H9 (cell line): Measurements from ENCODE around the gene NKD2. TPM values are rescaled to one million over a fixed set of nuclear protein-coding genes. Genes with fewer than 3 reads are reported as not detected.

Source experiments
- DNase-seq: peaks from one replicate; pipeline ENCODE4 v3.0.0-alpha.2; 2017
- H2AFZ ChIP-seq: one replicate; pipeline ENCODE4 v1.6.1; 2013; ENCODE audit warnings: mild to moderate bottlenecking, low read length, control low read depth, moderate library complexity
- H2AK5ac ChIP-seq: 2 replicates; pipeline ENCODE4 v1.6.1; 2013; ENCODE audit warnings: low read length, control low read depth, mixed read lengths; ENCODE audit not compliant: insufficient read length
- H2BK120ac ChIP-seq: one replicate; pipeline ENCODE4 v1.6.1; 2013; ENCODE audit warnings: low read depth, mild to moderate bottlenecking, low read length, control low read depth, inconsistent platforms; ENCODE audit not compliant: poor library complexity, severe bottlenecking
- H2BK12ac ChIP-seq: 2 replicates; pipeline ENCODE4 v1.6.1; 2013; ENCODE audit warnings: low read length, control low read depth, mixed read lengths, low read depth; ENCODE audit not compliant: insufficient read length
- H2BK15ac ChIP-seq: 2 replicates; pipeline ENCODE4 v1.6.1; 2013; ENCODE audit warnings: low read depth, low read length, control low read depth
- H2BK20ac ChIP-seq: one replicate; pipeline ENCODE4 v1.6.1; 2013; ENCODE audit warnings: low read depth, mild to moderate bottlenecking, low read length, control low read depth, inconsistent platforms; ENCODE audit not compliant: poor library complexity, severe bottlenecking
- H2BK5ac ChIP-seq: 2 replicates; pipeline ENCODE4 v1.6.1; 2013; ENCODE audit warnings: low read length, control low read depth, mixed read lengths; ENCODE audit not compliant: insufficient read length
- H3K14ac ChIP-seq: 2 replicates; pipeline ENCODE4 v1.6.1; 2013; ENCODE audit warnings: low read length, control low read depth; ENCODE audit not compliant: insufficient read depth
- H3K18ac ChIP-seq: 2 replicates; pipeline ENCODE4 v1.6.1; 2013; ENCODE audit warnings: low read depth, mild to moderate bottlenecking, mixed read lengths, low read length, control low read depth; ENCODE audit not compliant: insufficient read length
- H3K23ac ChIP-seq: 2 replicates; pipeline ENCODE4 v1.6.1; 2013; ENCODE audit warnings: low read length, control low read depth, mixed read lengths, low read depth; ENCODE audit not compliant: insufficient read length
- H3K23me2 ChIP-seq: 2 replicates; pipeline ENCODE4 v1.6.1; 2013; ENCODE audit warnings: low read depth, mild to moderate bottlenecking, mixed read lengths, low read length, control low read depth; ENCODE audit not compliant: insufficient read length, poor library complexity, severe bottlenecking
- H3K27ac ChIP-seq: 2 replicates; pipeline ENCODE4 v1.5.1; 2013; ENCODE audit warnings: low read length, control low read depth, mixed read lengths, low read depth; ENCODE audit not compliant: insufficient read length
- H3K27me3 ChIP-seq: 2 replicates; pipeline ENCODE4 v1.6.1; 2013; ENCODE audit warnings: low read length, control low read depth, inconsistent platforms; ENCODE audit not compliant: insufficient read depth
- H3K4ac ChIP-seq: 2 replicates; pipeline ENCODE4 v1.6.1; 2013; ENCODE audit warnings: low read depth, mild to moderate bottlenecking, control low read depth, inconsistent platforms, low read length, moderate library complexity
- H3K4me1 ChIP-seq: 2 replicates; pipeline ENCODE4 v1.6.1; 2013; ENCODE audit warnings: low read length, control low read depth, inconsistent platforms; ENCODE audit not compliant: insufficient read depth
- H3K4me2 ChIP-seq: 2 replicates; pipeline ENCODE4 v1.6.1; 2013; ENCODE audit warnings: low read length, control low read depth, mixed read lengths; ENCODE audit not compliant: insufficient read length, insufficient read depth
- H3K56ac ChIP-seq: 2 replicates; pipeline ENCODE4 v1.6.1; 2013; ENCODE audit warnings: low read depth, mild to moderate bottlenecking, mixed read lengths, low read length, control low read depth; ENCODE audit not compliant: insufficient read length
- H3K79me1 ChIP-seq: 2 replicates; pipeline ENCODE4 v1.6.1; 2013; ENCODE audit warnings: low read depth, mild to moderate bottlenecking, moderate library complexity, low read length, control low read depth, inconsistent platforms; ENCODE audit not compliant: insufficient read depth, poor library complexity, severe bottlenecking
- H3K79me2 ChIP-seq: 2 replicates; pipeline ENCODE4 v1.6.1; 2013; ENCODE audit warnings: low read length, control low read depth, inconsistent platforms; ENCODE audit not compliant: insufficient read depth
- H3K9ac ChIP-seq: 2 replicates; pipeline ENCODE4 v1.6.1; 2013; ENCODE audit warnings: low read length, control low read depth, mixed read lengths; ENCODE audit not compliant: insufficient read length; ENCODE audit errors: extremely low read depth
- H3K9me3 ChIP-seq: one replicate; pipeline ENCODE4 v1.6.1; 2013; ENCODE audit warnings: low read depth, low read length, inconsistent platforms; ENCODE audit not compliant: control insufficient read depth
- H3T11ph ChIP-seq: one replicate; pipeline ENCODE4 v1.6.1; 2013; ENCODE audit warnings: mild to moderate bottlenecking, low read length, control low read depth, inconsistent platforms
- H4K20me1 ChIP-seq: one replicate; pipeline ENCODE4 v1.6.1; 2013; ENCODE audit not compliant: control insufficient read depth, insufficient read length, insufficient read depth
- H4K5ac ChIP-seq: 2 replicates; pipeline ENCODE4 v1.6.1; 2013; ENCODE audit warnings: low read depth, mild to moderate bottlenecking, mixed read lengths, low read length, control low read depth; ENCODE audit not compliant: insufficient read length
- H4K8ac ChIP-seq: replicated peaks from 2 replicates; pipeline ENCODE4 v1.6.1; 2013; ENCODE audit warnings: low read length, control low read depth, mixed read lengths, low read depth; ENCODE audit not compliant: insufficient read length
- H4K91ac ChIP-seq: 2 replicates; pipeline ENCODE4 v1.6.1; 2013; ENCODE audit warnings: low read depth, mild to moderate bottlenecking, moderate library complexity, mixed read lengths, low read length, control low read depth; ENCODE audit not compliant: insufficient read length
- H3K27ac Mint-ChIP-seq, 3 experiments: 2 replicates in 2 of 3; 3 replicates in 1 of 3; pipeline ENCODE4 v1.8.0; 2020 to 2021; ENCODE audit warnings: mixed read lengths in 3 of 3, mild to moderate bottlenecking in 1 of 3, moderate library complexity in 1 of 3
- H3K27me3 Mint-ChIP-seq: 2 replicates; pipeline ENCODE4 v1.8.0; 2021; ENCODE audit warnings: low read depth, mild to moderate bottlenecking, moderate library complexity, mixed read lengths
- H3K36me3 Mint-ChIP-seq, 3 experiments: 2 replicates in 2 of 3; 3 replicates in 1 of 3; pipeline ENCODE4 v1.8.0; 2020 to 2021; ENCODE audit warnings: low read depth in 3 of 3, mixed read lengths in 3 of 3; ENCODE audit not compliant: insufficient read depth in 1 of 3
- H3K4me1 Mint-ChIP-seq, 2 experiments: 2 replicates each; pipeline ENCODE4 v1.8.0; 2020; ENCODE audit warnings: mixed read lengths in 2 of 2
- H3K4me3 Mint-ChIP-seq, 2 experiments: 2 replicates in 1 of 2; 3 replicates in 1 of 2; pipeline ENCODE4 v1.8.0; 2020 to 2021; ENCODE audit warnings: mild to moderate bottlenecking in 2 of 2, mixed read lengths in 2 of 2, moderate library complexity in 1 of 2
- H3K9me3 Mint-ChIP-seq, 2 experiments: 2 replicates in 1 of 2; 3 replicates in 1 of 2; pipeline ENCODE4 v1.8.0; 2020; ENCODE audit warnings: mild to moderate bottlenecking in 2 of 2, mixed read lengths in 2 of 2, moderate library complexity in 1 of 2
- WGBS: extraction: QIAGEN DNeasy Blood & Tissue Kit; methylation state at CpG from one replicate; pipeline ENCODE4 v1.1.7; 2013; ENCODE audit warnings: missing lambda C conversion rate, low lambda C conversion rate, mixed read lengths; ENCODE audit not compliant: insufficient read length; ENCODE audit errors: extremely low coverage; 5-methylcytosine and 5-hydroxymethylcytosine counted together
- total RNA-seq: library from RNA; stranded (reverse); gene quantifications from 2 replicates; pipeline ENCODE4 v1.2.1, GENCODE V29; 2021
- TF ChIP-seq, protein P1 (sequence below): fragments of 200-600 bp; sonication (generic); conservative IDR thresholded peaks from 3 replicates; pipeline ENCODE4 v1.8.0; 2021; ENCODE audit warnings: antibody characterized with exemption, mild to moderate bottlenecking

Gene NKD2
- total RNA-seq, 1 experiment from 2014 or later, result 7.3 TPM

DNA sequence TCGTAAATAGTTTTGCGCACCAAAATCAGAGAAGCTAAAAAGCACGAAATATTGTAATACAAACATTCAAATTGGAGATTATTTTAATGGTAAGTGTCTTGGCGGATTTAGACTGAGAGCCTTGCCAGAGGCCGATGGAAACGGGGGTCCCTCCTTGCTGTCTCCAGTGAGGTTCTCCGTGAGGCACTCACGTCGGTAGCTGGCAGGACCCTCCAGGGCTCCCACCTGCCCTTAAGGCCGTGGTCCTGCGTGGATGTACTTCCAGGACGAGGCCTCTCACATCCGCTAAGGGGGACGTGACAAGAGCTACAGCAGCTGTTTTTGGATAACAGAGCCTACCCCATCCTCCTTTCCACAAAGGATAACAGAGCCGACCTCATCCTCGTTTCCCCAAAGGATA lies 7.9 kb downstream of the NKD2 start:
- no peak overlapping the region for H3K18ac ChIP-seq
- no peak overlapping the region; a peak in 1 of 5 replicates for H3K4me3 Mint-ChIP-seq
- H3K36me3 Mint-ChIP-seq, result no peaks in the 10 kb centered on the region

More for the DNA sequence above, 7.9 kb downstream of the NKD2 start:
- H3K27ac ChIP-seq, result no peak overlapping the region
- DNase-seq, result no peak
- H4K8ac ChIP-seq, result no peak overlapping the region
- H3K4me2 ChIP-seq, result no peak overlapping the region
- H3K56ac ChIP-seq, result no peak overlapping the region
- H2AK5ac ChIP-seq, result no peak overlapping the region
- Mint-ChIP-seq H3K27me3 (no peaks in the 10 kb centered on the region), H3K9me3 (no peaks in the 10 kb centered on the region; a peak in 1 of 5 replicates), H3K4me1 (peaks cover 12 to 17% of the 10 kb centered on the region in 2 experiments), H3K27ac (no peak overlapping the region)
- no peaks in the 10 kb centered on the region for H3K79me1 ChIP-seq
- TF ChIP-seq, protein P1, sequence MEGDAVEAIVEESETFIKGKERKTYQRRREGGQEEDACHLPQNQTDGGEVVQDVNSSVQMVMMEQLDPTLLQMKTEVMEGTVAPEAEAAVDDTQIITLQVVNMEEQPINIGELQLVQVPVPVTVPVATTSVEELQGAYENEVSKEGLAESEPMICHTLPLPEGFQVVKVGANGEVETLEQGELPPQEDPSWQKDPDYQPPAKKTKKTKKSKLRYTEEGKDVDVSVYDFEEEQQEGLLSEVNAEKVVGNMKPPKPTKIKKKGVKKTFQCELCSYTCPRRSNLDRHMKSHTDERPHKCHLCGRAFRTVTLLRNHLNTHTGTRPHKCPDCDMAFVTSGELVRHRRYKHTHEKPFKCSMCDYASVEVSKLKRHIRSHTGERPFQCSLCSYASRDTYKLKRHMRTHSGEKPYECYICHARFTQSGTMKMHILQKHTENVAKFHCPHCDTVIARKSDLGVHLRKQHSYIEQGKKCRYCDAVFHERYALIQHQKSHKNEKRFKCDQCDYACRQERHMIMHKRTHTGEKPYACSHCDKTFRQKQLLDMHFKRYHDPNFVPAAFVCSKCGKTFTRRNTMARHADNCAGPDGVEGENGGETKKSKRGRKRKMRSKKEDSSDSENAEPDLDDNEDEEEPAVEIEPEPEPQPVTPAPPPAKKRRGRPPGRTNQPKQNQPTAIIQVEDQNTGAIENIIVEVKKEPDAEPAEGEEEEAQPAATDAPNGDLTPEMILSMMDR, result no peak
- H4K5ac ChIP-seq, result no peak overlapping the region
- H2BK5ac ChIP-seq, result no peak overlapping the region
- no peak overlapping the region for H2BK15ac ChIP-seq
- no peak overlapping the region for H3T11ph ChIP-seq
- H3K9ac ChIP-seq, result no peak overlapping the region
- no peaks in the 10 kb centered on the region for H3K9me3 ChIP-seq
- H2BK12ac ChIP-seq, result no peak overlapping the region
- H2BK20ac ChIP-seq, result no peak overlapping the region
- H2AFZ ChIP-seq, result no peak overlapping the region
- no peaks in the 10 kb centered on the region for H3K23me2 ChIP-seq
- H2BK120ac ChIP-seq, result no peak overlapping the region
- no peak overlapping the region for H3K23ac ChIP-seq
- no CpG with 5 or more reads among the region's 16 CpGs for whole genome bisulfite sequencing
- H3K79me2 ChIP-seq, result no peaks in the 10 kb centered on the region
- no peaks in the 10 kb centered on the region; the same call in 1 of the 2 replicates for H3K4me1 ChIP-seq
- H3K14ac ChIP-seq, result no peak overlapping the region
- H4K91ac ChIP-seq, result no peak overlapping the region
- no peak overlapping the region for H3K4ac ChIP-seq
- no peaks in the 10 kb centered on the region for H4K20me1 ChIP-seq
- H3K27me3 ChIP-seq, result no peaks in the 10 kb centered on the region
